Prostate gland (tissue), 2 donors: Measurements from ENCODE around the gene DAAM1.

Experiments used
- POLR2A ChIP-seq: fragments of 450-650 bp; IDR thresholded peaks from one replicate; pipeline ENCODE4 v1.6.1; 2016; ENCODE audit warnings: antibody characterized with exemption, mild to moderate bottlenecking
- POLR2AphosphoS5 ChIP-seq: sonication (generic); formaldehyde crosslinking; IDR thresholded peaks from one replicate; pipeline ENCODE4 v1.6.1; 2017; ENCODE audit warnings: antibody characterized with exemption
- TF ChIP-seq, protein P1 (sequence below), 4 experiments: fragments of 200-600 bp in 2 of 4; fragments of 450-650 bp in 2 of 4; sonication (generic) in 2 of 4; IDR thresholded peaks; 1 replicate in 3 of 4; 2 replicates in 1 of 4; pipeline ENCODE4 v1.5.1; 2016 to 2019; ENCODE audit warnings: antibody characterized with exemption in 4 of 4, mild to moderate bottlenecking in 2 of 4, moderate library complexity in 2 of 4

DNA sequence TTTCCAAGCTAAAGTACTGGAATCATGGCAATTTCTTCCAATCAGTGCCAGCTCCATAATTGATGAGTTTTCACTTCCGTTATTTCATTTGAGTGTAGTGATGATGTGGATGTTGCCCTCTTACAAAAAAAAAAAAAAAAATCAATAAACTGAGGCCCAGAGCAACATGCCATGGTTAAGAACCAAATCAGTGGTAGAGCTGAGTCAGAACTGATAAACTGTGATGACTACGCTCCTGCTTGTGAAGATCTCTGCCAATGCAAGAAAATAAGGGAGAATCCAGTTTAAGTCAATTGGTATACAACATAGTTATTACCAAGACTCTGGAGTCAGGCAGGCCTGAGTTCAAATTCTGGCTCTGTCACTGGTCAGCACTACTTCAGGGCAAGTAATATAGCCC lies 174.0 kb downstream of the DAAM1 start:
- TF ChIP-seq, protein P1, sequence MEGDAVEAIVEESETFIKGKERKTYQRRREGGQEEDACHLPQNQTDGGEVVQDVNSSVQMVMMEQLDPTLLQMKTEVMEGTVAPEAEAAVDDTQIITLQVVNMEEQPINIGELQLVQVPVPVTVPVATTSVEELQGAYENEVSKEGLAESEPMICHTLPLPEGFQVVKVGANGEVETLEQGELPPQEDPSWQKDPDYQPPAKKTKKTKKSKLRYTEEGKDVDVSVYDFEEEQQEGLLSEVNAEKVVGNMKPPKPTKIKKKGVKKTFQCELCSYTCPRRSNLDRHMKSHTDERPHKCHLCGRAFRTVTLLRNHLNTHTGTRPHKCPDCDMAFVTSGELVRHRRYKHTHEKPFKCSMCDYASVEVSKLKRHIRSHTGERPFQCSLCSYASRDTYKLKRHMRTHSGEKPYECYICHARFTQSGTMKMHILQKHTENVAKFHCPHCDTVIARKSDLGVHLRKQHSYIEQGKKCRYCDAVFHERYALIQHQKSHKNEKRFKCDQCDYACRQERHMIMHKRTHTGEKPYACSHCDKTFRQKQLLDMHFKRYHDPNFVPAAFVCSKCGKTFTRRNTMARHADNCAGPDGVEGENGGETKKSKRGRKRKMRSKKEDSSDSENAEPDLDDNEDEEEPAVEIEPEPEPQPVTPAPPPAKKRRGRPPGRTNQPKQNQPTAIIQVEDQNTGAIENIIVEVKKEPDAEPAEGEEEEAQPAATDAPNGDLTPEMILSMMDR (IDR thresholded peaks at IDR 0.05) = no peak
- no peak for TF ChIP-seq POLR2AphosphoS5
- no peak for TF ChIP-seq POLR2A
